H9 (cell line): ENCODE results near the gene STRA6. TPM values are rescaled to one million over a fixed set of nuclear protein-coding genes. Genes with fewer than 3 reads are reported as not detected.
A peak's percentile ranks its signal among the peaks of the same experiment; 100 is the strongest.

Experiments
- DNase-seq: peaks from one replicate; pipeline ENCODE4 v3.0.0-alpha.2; 2017
- H2AFZ ChIP-seq: one replicate; pipeline ENCODE4 v1.6.1; 2013; ENCODE audit warnings: mild to moderate bottlenecking, low read length, control low read depth, moderate library complexity
- H2AK5ac ChIP-seq: 2 replicates; pipeline ENCODE4 v1.6.1; 2013; ENCODE audit warnings: low read length, control low read depth, mixed read lengths; ENCODE audit not compliant: insufficient read length
- H2BK120ac ChIP-seq: one replicate; pipeline ENCODE4 v1.6.1; 2013; ENCODE audit warnings: low read depth, mild to moderate bottlenecking, low read length, control low read depth, inconsistent platforms; ENCODE audit not compliant: poor library complexity, severe bottlenecking
- H2BK12ac ChIP-seq: 2 replicates; pipeline ENCODE4 v1.6.1; 2013; ENCODE audit warnings: low read length, control low read depth, mixed read lengths, low read depth; ENCODE audit not compliant: insufficient read length
- H2BK15ac ChIP-seq: 2 replicates; pipeline ENCODE4 v1.6.1; 2013; ENCODE audit warnings: low read depth, low read length, control low read depth
- H2BK20ac ChIP-seq: one replicate; pipeline ENCODE4 v1.6.1; 2013; ENCODE audit warnings: low read depth, mild to moderate bottlenecking, low read length, control low read depth, inconsistent platforms; ENCODE audit not compliant: poor library complexity, severe bottlenecking
- H2BK5ac ChIP-seq: 2 replicates; pipeline ENCODE4 v1.6.1; 2013; ENCODE audit warnings: low read length, control low read depth, mixed read lengths; ENCODE audit not compliant: insufficient read length
- H3K14ac ChIP-seq: 2 replicates; pipeline ENCODE4 v1.6.1; 2013; ENCODE audit warnings: low read length, control low read depth; ENCODE audit not compliant: insufficient read depth
- H3K18ac ChIP-seq: 2 replicates; pipeline ENCODE4 v1.6.1; 2013; ENCODE audit warnings: low read depth, mild to moderate bottlenecking, mixed read lengths, low read length, control low read depth; ENCODE audit not compliant: insufficient read length
- H3K23ac ChIP-seq: 2 replicates; pipeline ENCODE4 v1.6.1; 2013; ENCODE audit warnings: low read length, control low read depth, mixed read lengths, low read depth; ENCODE audit not compliant: insufficient read length
- H3K23me2 ChIP-seq: 2 replicates; pipeline ENCODE4 v1.6.1; 2013; ENCODE audit warnings: low read depth, mild to moderate bottlenecking, mixed read lengths, low read length, control low read depth; ENCODE audit not compliant: insufficient read length, poor library complexity, severe bottlenecking
- H3K27ac ChIP-seq: 2 replicates; pipeline ENCODE4 v1.5.1; 2013; ENCODE audit warnings: low read length, control low read depth, mixed read lengths, low read depth; ENCODE audit not compliant: insufficient read length
- H3K27me3 ChIP-seq: 2 replicates; pipeline ENCODE4 v1.6.1; 2013; ENCODE audit warnings: low read length, control low read depth, inconsistent platforms; ENCODE audit not compliant: insufficient read depth
- H3K4ac ChIP-seq: 2 replicates; pipeline ENCODE4 v1.6.1; 2013; ENCODE audit warnings: low read depth, mild to moderate bottlenecking, control low read depth, inconsistent platforms, low read length, moderate library complexity
- H3K4me1 ChIP-seq: 2 replicates; pipeline ENCODE4 v1.6.1; 2013; ENCODE audit warnings: low read length, control low read depth, inconsistent platforms; ENCODE audit not compliant: insufficient read depth
- H3K4me2 ChIP-seq: 2 replicates; pipeline ENCODE4 v1.6.1; 2013; ENCODE audit warnings: low read length, control low read depth, mixed read lengths; ENCODE audit not compliant: insufficient read length, insufficient read depth
- H3K56ac ChIP-seq: 2 replicates; pipeline ENCODE4 v1.6.1; 2013; ENCODE audit warnings: low read depth, mild to moderate bottlenecking, mixed read lengths, low read length, control low read depth; ENCODE audit not compliant: insufficient read length
- H3K79me1 ChIP-seq: 2 replicates; pipeline ENCODE4 v1.6.1; 2013; ENCODE audit warnings: low read depth, mild to moderate bottlenecking, moderate library complexity, low read length, control low read depth, inconsistent platforms; ENCODE audit not compliant: insufficient read depth, poor library complexity, severe bottlenecking
- H3K79me2 ChIP-seq: 2 replicates; pipeline ENCODE4 v1.6.1; 2013; ENCODE audit warnings: low read length, control low read depth, inconsistent platforms; ENCODE audit not compliant: insufficient read depth
- H3K9ac ChIP-seq: 2 replicates; pipeline ENCODE4 v1.6.1; 2013; ENCODE audit warnings: low read length, control low read depth, mixed read lengths; ENCODE audit not compliant: insufficient read length; ENCODE audit errors: extremely low read depth
- H3K9me3 ChIP-seq: one replicate; pipeline ENCODE4 v1.6.1; 2013; ENCODE audit warnings: low read depth, low read length, inconsistent platforms; ENCODE audit not compliant: control insufficient read depth
- H3T11ph ChIP-seq: one replicate; pipeline ENCODE4 v1.6.1; 2013; ENCODE audit warnings: mild to moderate bottlenecking, low read length, control low read depth, inconsistent platforms
- H4K20me1 ChIP-seq: one replicate; pipeline ENCODE4 v1.6.1; 2013; ENCODE audit not compliant: control insufficient read depth, insufficient read length, insufficient read depth
- H4K5ac ChIP-seq: 2 replicates; pipeline ENCODE4 v1.6.1; 2013; ENCODE audit warnings: low read depth, mild to moderate bottlenecking, mixed read lengths, low read length, control low read depth; ENCODE audit not compliant: insufficient read length
- H4K8ac ChIP-seq: replicated peaks from 2 replicates; pipeline ENCODE4 v1.6.1; 2013; ENCODE audit warnings: low read length, control low read depth, mixed read lengths, low read depth; ENCODE audit not compliant: insufficient read length
- H4K91ac ChIP-seq: 2 replicates; pipeline ENCODE4 v1.6.1; 2013; ENCODE audit warnings: low read depth, mild to moderate bottlenecking, moderate library complexity, mixed read lengths, low read length, control low read depth; ENCODE audit not compliant: insufficient read length
- H3K27ac Mint-ChIP-seq, 3 experiments: 2 replicates in 2 of 3; 3 replicates in 1 of 3; pipeline ENCODE4 v1.8.0; 2020 to 2021; ENCODE audit warnings: mixed read lengths in 3 of 3, mild to moderate bottlenecking in 1 of 3, moderate library complexity in 1 of 3
- H3K27me3 Mint-ChIP-seq: 2 replicates; pipeline ENCODE4 v1.8.0; 2021; ENCODE audit warnings: low read depth, mild to moderate bottlenecking, moderate library complexity, mixed read lengths
- H3K36me3 Mint-ChIP-seq, 3 experiments: 2 replicates in 2 of 3; 3 replicates in 1 of 3; pipeline ENCODE4 v1.8.0; 2020 to 2021; ENCODE audit warnings: low read depth in 3 of 3, mixed read lengths in 3 of 3; ENCODE audit not compliant: insufficient read depth in 1 of 3
- H3K4me1 Mint-ChIP-seq, 2 experiments: 2 replicates each; pipeline ENCODE4 v1.8.0; 2020; ENCODE audit warnings: mixed read lengths in 2 of 2
- H3K4me3 Mint-ChIP-seq, 2 experiments: 2 replicates in 1 of 2; 3 replicates in 1 of 2; pipeline ENCODE4 v1.8.0; 2020 to 2021; ENCODE audit warnings: mild to moderate bottlenecking in 2 of 2, mixed read lengths in 2 of 2, moderate library complexity in 1 of 2
- H3K9me3 Mint-ChIP-seq, 2 experiments: 2 replicates in 1 of 2; 3 replicates in 1 of 2; pipeline ENCODE4 v1.8.0; 2020; ENCODE audit warnings: mild to moderate bottlenecking in 2 of 2, mixed read lengths in 2 of 2, moderate library complexity in 1 of 2
- WGBS: extraction: QIAGEN DNeasy Blood & Tissue Kit; methylation state at CpG from one replicate; pipeline ENCODE4 v1.1.7; 2013; ENCODE audit warnings: missing lambda C conversion rate, low lambda C conversion rate, mixed read lengths; ENCODE audit not compliant: insufficient read length; ENCODE audit errors: extremely low coverage; 5-methylcytosine and 5-hydroxymethylcytosine counted together
- total RNA-seq: library from RNA; stranded (reverse); gene quantifications from 2 replicates; pipeline ENCODE4 v1.2.1, GENCODE V29; 2021
- TF ChIP-seq, protein P1 (sequence below): fragments of 200-600 bp; sonication (generic); conservative IDR thresholded peaks from 3 replicates; pipeline ENCODE4 v1.8.0; 2021; ENCODE audit warnings: antibody characterized with exemption, mild to moderate bottlenecking

The STRA6 gene
- total RNA-seq, 1 experiment from 2014 or later, result 12.8 TPM

DNA sequence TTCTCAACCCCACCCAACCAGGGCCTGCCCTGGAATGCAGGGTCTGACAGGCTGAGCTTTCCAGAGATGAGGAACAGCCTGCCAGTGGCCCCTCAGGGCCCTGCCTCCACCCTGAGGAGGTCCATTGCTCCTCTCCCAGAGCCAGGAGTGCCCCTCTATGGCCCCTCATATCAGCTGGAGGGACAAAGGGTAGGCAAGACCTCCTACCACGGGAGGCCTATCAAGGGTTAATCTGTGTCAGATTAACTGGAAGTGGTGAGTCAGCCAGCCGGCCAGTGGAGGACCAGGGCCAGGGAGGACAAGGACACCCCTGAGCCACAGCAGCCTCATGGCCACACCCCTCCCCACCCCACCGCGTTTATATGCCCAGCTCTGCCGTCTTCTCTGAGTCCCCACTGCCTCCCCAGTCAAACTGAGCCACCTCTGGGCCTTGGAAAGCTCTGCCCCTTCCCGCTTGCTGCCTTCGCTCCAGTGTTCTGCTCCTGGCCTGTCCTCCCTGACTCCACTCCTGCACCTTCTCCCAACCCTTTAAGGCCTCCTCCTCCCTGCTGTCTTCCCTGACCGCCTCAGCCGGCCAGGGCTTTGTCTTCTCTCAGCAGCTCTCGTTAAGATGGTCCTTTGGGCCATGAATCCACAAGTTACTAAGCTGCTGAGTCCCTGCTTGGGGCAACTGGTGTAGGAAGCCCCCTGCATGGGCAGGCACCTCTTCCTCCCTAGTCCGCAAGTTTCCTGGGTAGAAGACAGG, 40.0 kb upstream of the STRA6 start:
- no peak overlapping the region for H3T11ph ChIP-seq
- H2BK15ac ChIP-seq, result no peak overlapping the region
- no peaks in the 10 kb centered on the region for H3K79me1 ChIP-seq
- H4K5ac ChIP-seq, result no peak overlapping the region
- H3K9me3 ChIP-seq, result no peaks in the 10 kb centered on the region
- Mint-ChIP-seq H3K9me3 (no peaks in the 10 kb centered on the region), H3K4me3 (no peak overlapping the region), H3K27me3 (peaks cover 53% of the 10 kb centered on the region), H3K36me3 (no peaks in the 10 kb centered on the region), H3K27ac (peak overlapping the region in 1 of 3 experiments; percentile 62; a peak in 2 of 7 replicates), H3K4me1 (peaks cover 35 to 55% of the 10 kb centered on the region in 2 experiments)
- no peaks in the 10 kb centered on the region for H3K79me2 ChIP-seq
- no peak for DNase-seq
- no peaks in the 10 kb centered on the region for H4K20me1 ChIP-seq
- no peak overlapping the region for H2BK5ac ChIP-seq
- no peak overlapping the region for H2BK20ac ChIP-seq
- H3K27ac ChIP-seq, result no peak overlapping the region
- no peak overlapping the region for H3K9ac ChIP-seq
- peaks cover 4% of the 10 kb centered on the region; the same call in 1 of the 2 replicates for H3K4me1 ChIP-seq
- TF ChIP-seq, protein P1, sequence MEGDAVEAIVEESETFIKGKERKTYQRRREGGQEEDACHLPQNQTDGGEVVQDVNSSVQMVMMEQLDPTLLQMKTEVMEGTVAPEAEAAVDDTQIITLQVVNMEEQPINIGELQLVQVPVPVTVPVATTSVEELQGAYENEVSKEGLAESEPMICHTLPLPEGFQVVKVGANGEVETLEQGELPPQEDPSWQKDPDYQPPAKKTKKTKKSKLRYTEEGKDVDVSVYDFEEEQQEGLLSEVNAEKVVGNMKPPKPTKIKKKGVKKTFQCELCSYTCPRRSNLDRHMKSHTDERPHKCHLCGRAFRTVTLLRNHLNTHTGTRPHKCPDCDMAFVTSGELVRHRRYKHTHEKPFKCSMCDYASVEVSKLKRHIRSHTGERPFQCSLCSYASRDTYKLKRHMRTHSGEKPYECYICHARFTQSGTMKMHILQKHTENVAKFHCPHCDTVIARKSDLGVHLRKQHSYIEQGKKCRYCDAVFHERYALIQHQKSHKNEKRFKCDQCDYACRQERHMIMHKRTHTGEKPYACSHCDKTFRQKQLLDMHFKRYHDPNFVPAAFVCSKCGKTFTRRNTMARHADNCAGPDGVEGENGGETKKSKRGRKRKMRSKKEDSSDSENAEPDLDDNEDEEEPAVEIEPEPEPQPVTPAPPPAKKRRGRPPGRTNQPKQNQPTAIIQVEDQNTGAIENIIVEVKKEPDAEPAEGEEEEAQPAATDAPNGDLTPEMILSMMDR, result no peak
- no peak overlapping the region for H3K23ac ChIP-seq
- H2AK5ac ChIP-seq, result no peak overlapping the region
- no peak overlapping the region for H2BK12ac ChIP-seq
- H3K4me2 ChIP-seq, result no peak overlapping the region
- peaks cover 3% of the 10 kb centered on the region for H3K23me2 ChIP-seq
- no peak overlapping the region for H3K4ac ChIP-seq
- H3K56ac ChIP-seq, result no peak overlapping the region
- no peak overlapping the region for H4K91ac ChIP-seq
- no CpG with 5 or more reads among the region's 11 CpGs for WGBS
- H2BK120ac ChIP-seq, result no peak overlapping the region
- H2AFZ ChIP-seq, result no peak overlapping the region
- no peak overlapping the region for H4K8ac ChIP-seq
- no peaks in the 10 kb centered on the region; the same call in 1 of the 2 replicates for H3K27me3 ChIP-seq
- H3K14ac ChIP-seq, result no peak overlapping the region; the same call in 1 of the 2 replicates
- no peak overlapping the region for H3K18ac ChIP-seq
